Stimulated activated naive B cell treated with anti-CD40 and anti-IgM and Interleukin-4, amounts not matched to agents 10 μg/mL and 1 μg/mL and 100 μg/mL, for 72 hours (primary cell): ENCODE data around the gene RAB7A.
"Not testable (repeated sequence)": the region's sequence is repeated elsewhere in the genome, so short reads cannot be mapped to it uniquely, and the experiment has no call there.

ENCODE experiments used
- ATAC-seq, 2 donors: fragments of 150-1000 bp; cut with Tn5 transposase; replicated peaks; 2 replicates each; pipeline ENCODE4 v1.10.0; 2021; ENCODE audit warnings: moderate library complexity in 1 of 2
- DNase-seq: peaks from one replicate; pipeline ENCODE4 v3.0.0; 2021
- H3K27ac Mint-ChIP-seq: one replicate; pipeline ENCODE4 v1.8.0; 2022; ENCODE audit warnings: mild to moderate bottlenecking, mixed read lengths
- H3K27me3 Mint-ChIP-seq, 2 donors: one replicate each; pipeline ENCODE4 v1.8.0; 2022; ENCODE audit warnings: mixed read lengths in 2 of 2
- H3K36me3 Mint-ChIP-seq, 2 donors: one replicate each; pipeline ENCODE4 v1.8.0; 2022; ENCODE audit warnings: mixed read lengths in 2 of 2, mild to moderate bottlenecking in 1 of 2
- H3K4me1 Mint-ChIP-seq, 2 donors: one replicate each; pipeline ENCODE4 v1.8.0; 2022; ENCODE audit warnings: mixed read lengths in 2 of 2, mild to moderate bottlenecking in 1 of 2
- H3K4me3 Mint-ChIP-seq, 2 donors: one replicate each; pipeline ENCODE4 v1.8.0; 2022; ENCODE audit warnings: mild to moderate bottlenecking in 2 of 2, mixed read lengths in 2 of 2, moderate library complexity in 1 of 2
- H3K9me3 Mint-ChIP-seq, 2 donors: one replicate each; pipeline ENCODE4 v1.8.0; 2022; ENCODE audit warnings: mixed read lengths in 2 of 2, mild to moderate bottlenecking in 1 of 2

The RAB7A gene

DNA sequence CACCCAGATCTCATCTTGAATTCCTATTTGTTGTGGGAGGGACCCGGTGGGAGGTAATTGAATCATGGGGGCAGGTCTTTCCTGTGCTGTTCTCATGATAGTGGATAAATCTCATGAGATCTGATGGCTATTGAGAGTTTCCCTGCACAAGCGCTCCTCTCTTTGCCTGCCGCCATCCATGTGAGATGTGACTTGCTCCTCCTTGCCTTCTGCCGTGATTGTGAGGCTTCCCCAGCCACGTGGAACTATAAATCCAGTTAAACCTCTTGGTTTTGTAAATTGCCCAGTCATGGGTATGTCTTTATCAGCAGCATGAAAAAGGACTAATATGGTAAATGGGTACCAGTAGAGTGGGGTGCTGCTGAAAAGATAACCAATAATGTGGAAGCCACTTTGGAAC, 23.6 kb downstream of the RAB7A start:
- H3K9me3 Mint-ChIP-seq, DNase-seq, H3K4me3 Mint-ChIP-seq, ATAC-seq, H3K27me3 Mint-ChIP-seq, H3K27ac Mint-ChIP-seq: not testable (repeated sequence)
- Mint-ChIP-seq H3K4me1 (peaks cover 26 to 67% of the 10 kb centered on the region in 2 donors), H3K36me3 (peaks cover 22 to 55% of the 10 kb centered on the region in 2 donors)

DNA sequence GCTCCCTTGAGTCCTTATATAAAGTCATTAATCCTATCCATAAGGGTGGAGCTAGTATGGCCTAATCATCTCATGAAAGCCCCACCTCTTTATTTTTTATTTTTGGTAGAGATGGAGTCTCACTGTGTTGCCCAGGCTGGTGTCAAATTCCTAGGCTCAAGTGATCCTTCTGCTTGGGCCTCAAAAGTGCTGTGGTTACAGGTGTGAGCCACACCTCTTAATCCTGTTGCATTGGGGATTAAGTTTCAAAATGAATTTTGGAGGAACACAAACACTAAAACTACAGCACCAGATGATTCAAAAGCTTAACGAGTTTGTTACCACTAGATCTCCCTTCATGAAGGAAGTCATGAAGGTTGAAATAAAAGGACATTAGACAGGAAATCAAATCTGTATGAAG, 27.7 kb downstream of the RAB7A start:
- DNase-seq, result no peak
- Mint-ChIP-seq H3K27ac (no peak overlapping the region), H3K27me3 (no peaks in the 10 kb centered on the region), H3K36me3 (peaks cover 28 to 58% of the 10 kb centered on the region in 2 donors), H3K4me1 (peaks cover 26 to 71% of the 10 kb centered on the region in 2 donors), H3K9me3 (peaks cover 2 to 3% of the 10 kb centered on the region in 2 donors), H3K4me3 (no peak overlapping the region)
- no peak for ATAC-seq

- Mint-ChIP-seq H3K36me3 (peaks cover 22 to 38% of the 10 kb centered on the region in 2 donors), H3K4me1 (peaks cover 26 to 53% of the 10 kb centered on the region in 2 donors), H3K27me3 (no peaks in the 10 kb centered on the region)
Measured at GRCh38 chr3:128760042-128760441, 34.1 kb downstream of the RAB7A start.

GRCh38 chr3:128760881-128761280, 34.9 kb downstream of the RAB7A start:
- Mint-ChIP-seq H3K4me3 (no peak overlapping the region), H3K4me1 (peaks cover 31 to 57% of the 10 kb centered on the region in 2 donors), H3K27me3 (no peaks in the 10 kb centered on the region), H3K36me3 (peaks cover 25 to 41% of the 10 kb centered on the region in 2 donors), H3K27ac (no peak overlapping the region), H3K9me3 (peaks cover 0 to 2% of the 10 kb centered on the region in 2 donors)
- DNase-seq, result no peak
- no peak for ATAC-seq

More at GRCh38 chr3:128760042-128760441, 34.1 kb downstream of the RAB7A start:
- no peak for ATAC-seq
- no peak overlapping the region for H3K27ac Mint-ChIP-seq
- H3K4me3 Mint-ChIP-seq, result no peak overlapping the region
- DNase-seq, result no peak
- peaks cover 2 to 3% of the 10 kb centered on the region in 2 donors for H3K9me3 Mint-ChIP-seq

DNA sequence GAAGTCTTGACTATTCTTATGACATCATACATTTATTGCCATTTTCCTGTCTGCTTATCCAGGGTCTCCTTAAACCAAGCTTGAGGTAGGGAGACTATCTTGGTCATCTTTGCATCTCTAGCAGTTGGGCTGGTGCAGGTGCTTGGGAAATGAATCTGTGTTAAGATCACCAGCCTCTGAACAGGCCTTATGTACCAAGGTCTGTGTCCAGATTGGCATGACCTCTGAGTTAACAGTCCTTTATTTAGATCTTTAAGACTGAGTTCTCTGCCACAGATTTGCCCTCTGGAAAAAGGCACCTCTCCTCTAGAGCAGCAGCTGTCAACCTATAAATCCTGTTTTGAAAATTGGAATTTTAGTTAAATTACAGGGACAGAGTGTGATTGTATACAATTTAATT, 35.4 kb downstream of the RAB7A start:
- ATAC-seq, result no peak
- Mint-ChIP-seq H3K4me1 (peaks cover 34 to 59% of the 10 kb centered on the region in 2 donors), H3K4me3 (no peak overlapping the region), H3K27me3 (no peaks in the 10 kb centered on the region), H3K27ac (no peak overlapping the region), H3K9me3 (peaks cover 0 to 2% of the 10 kb centered on the region in 2 donors), H3K36me3 (peaks cover 26 to 43% of the 10 kb centered on the region in 2 donors)
- DNase-seq, result no peak

DNA sequence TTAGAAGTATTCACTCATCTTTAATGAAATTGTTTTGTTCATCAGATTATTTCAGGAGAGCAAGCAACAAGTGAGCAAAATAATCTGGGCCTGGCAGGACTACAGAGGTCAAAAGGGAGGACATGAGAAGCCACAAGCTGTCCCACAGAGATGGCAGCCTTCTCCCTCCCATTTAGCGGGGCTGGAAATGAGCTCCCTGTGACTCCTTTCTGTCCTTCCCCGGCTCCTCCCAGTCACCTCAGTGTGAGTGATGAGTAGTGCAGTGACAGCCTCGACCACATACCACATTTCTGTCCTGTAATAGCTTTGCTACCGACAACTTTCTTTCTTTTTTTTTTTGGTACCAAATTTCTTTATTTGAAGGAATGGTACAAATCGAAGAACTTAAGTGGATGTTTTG, 38.0 kb downstream of the RAB7A start:
- H3K27ac Mint-ChIP-seq, result peak overlapping the region; percentile 31
- no peaks in the 10 kb centered on the region for H3K27me3 Mint-ChIP-seq
- ATAC-seq, result no peak
- H3K4me1 Mint-ChIP-seq, result peaks cover 42 to 66% of the 10 kb centered on the region in 2 donors
- H3K36me3 Mint-ChIP-seq, result peaks cover 31 to 44% of the 10 kb centered on the region in 2 donors
- no peak for DNase-seq
- peaks cover 0 to 2% of the 10 kb centered on the region in 2 donors for H3K9me3 Mint-ChIP-seq
- no peak overlapping the region for H3K4me3 Mint-ChIP-seq

GRCh38 chr3:128764863-128765262, 38.9 kb downstream of the RAB7A start:
- Mint-ChIP-seq H3K4me1 (peaks cover 40 to 66% of the 10 kb centered on the region in 2 donors), H3K36me3 (peaks cover 30 to 40% of the 10 kb centered on the region in 2 donors), H3K9me3 (peaks cover 0 to 2% of the 10 kb centered on the region in 2 donors), H3K27me3 (no peaks in the 10 kb centered on the region), H3K27ac (no peak overlapping the region), H3K4me3 (no peak overlapping the region)
- DNase-seq, result no peak
- ATAC-seq, result no peak

- Mint-ChIP-seq H3K27me3 (no peaks in the 10 kb centered on the region), H3K9me3 (peaks cover 0 to 2% of the 10 kb centered on the region in 2 donors), H3K4me3 (no peak overlapping the region), H3K27ac (peak overlapping the region; percentile 74), H3K36me3 (peaks cover 33 to 43% of the 10 kb centered on the region in 2 donors), H3K4me1 (peaks cover 38 to 69% of the 10 kb centered on the region in 2 donors)
- no peak for DNase-seq
- no peak for ATAC-seq
Measured at GRCh38 chr3:128767094-128767750, 41.2 kb downstream of the RAB7A start.

DNA sequence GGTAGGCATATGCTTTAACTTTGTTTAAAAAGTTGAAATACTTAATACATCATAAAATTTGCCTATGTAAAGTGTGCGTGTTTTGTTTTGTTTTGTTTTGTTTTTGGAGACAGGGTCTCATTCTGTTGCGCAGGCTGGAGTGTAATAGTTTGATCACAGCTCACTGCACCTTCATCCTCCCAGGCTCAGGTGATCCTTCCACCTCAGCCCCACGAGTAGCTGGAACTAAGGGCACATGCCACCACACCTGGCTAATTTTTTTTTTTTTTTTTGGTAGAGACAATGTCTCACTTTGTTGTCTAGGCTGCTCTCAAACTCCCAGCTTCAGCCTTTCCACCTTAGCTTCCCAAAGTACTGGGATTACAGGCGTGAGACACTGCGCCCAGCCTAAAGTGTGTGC, 42.5 kb downstream of the RAB7A start:
- peaks cover 36 to 63% of the 10 kb centered on the region in 2 donors for H3K4me1 Mint-ChIP-seq
- peaks cover 37 to 48% of the 10 kb centered on the region in 2 donors for H3K36me3 Mint-ChIP-seq
- DNase-seq, result no peak
- no peak for ATAC-seq
- H3K4me3 Mint-ChIP-seq, result no peak overlapping the region
- peaks cover 0 to 2% of the 10 kb centered on the region in 2 donors for H3K9me3 Mint-ChIP-seq
- no peaks in the 10 kb centered on the region for H3K27me3 Mint-ChIP-seq
- H3K27ac Mint-ChIP-seq, result no peak overlapping the region

DNA sequence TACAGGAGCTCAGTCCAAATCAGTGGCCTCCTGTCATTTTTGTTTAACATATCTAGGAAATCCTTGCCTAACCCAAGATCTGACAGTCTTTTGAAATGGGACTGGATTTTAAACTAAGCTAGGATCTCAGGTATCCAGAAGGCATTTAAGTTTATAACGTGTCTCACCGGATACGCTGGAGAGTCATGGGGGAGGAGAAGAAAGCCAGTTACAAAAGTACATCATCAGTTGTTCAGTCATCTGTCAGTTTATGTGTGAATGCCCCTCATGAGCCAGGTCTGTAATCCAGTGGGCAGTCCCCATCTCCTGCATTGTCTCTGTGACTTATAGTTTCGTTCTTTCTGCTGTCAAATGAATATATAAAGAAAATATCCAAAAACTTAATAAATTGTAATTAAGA, 44.4 kb downstream of the RAB7A start:
- DNase-seq (no peak), ATAC-seq (no peak)
- Mint-ChIP-seq H3K9me3 (no peaks in the 10 kb centered on the region), H3K27ac (peak overlapping the region; percentile 20), H3K4me3 (no peak overlapping the region), H3K36me3 (peaks cover 30 to 42% of the 10 kb centered on the region in 2 donors), H3K4me1 (peaks cover 36 to 62% of the 10 kb centered on the region in 2 donors), H3K27me3 (no peaks in the 10 kb centered on the region)

- not testable (repeated sequence) for H3K4me3 Mint-ChIP-seq, H3K27ac Mint-ChIP-seq, ATAC-seq, H3K9me3 Mint-ChIP-seq, DNase-seq, H3K27me3 Mint-ChIP-seq
- Mint-ChIP-seq H3K36me3 (peaks cover 23 to 39% of the 10 kb centered on the region in 2 donors), H3K4me1 (peaks cover 32 to 60% of the 10 kb centered on the region in 2 donors)
Measured at GRCh38 chr3:128773189-128773588, 47.2 kb downstream of the RAB7A start.

DNA sequence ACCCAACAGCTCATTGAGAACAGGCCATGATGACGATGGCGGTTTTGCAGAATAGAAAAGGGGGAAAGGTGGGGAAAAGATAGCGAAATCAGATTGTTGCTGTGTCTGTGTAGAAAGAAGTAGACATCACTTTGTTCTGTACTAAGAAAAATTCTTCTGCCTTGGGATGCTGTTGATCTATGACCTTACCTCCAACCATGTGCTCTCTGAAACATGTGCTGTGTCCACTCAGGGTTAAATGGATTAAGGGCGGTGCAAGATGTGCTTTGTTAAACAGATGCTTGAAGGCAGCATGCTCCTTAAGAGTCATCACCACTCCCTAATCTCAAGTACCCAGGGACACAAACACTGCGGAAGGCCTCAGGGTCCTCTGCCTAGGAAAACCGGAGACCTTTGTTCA, 47.6 kb downstream of the RAB7A start:
- H3K4me3 Mint-ChIP-seq, DNase-seq, H3K27ac Mint-ChIP-seq, H3K27me3 Mint-ChIP-seq, H3K9me3 Mint-ChIP-seq, ATAC-seq: not testable (repeated sequence)
- peaks cover 23 to 39% of the 10 kb centered on the region in 2 donors for H3K36me3 Mint-ChIP-seq
- peaks cover 32 to 60% of the 10 kb centered on the region in 2 donors for H3K4me1 Mint-ChIP-seq

GRCh38 chr3:128775241-128775640, 49.3 kb downstream of the RAB7A start:
- peaks cover 38 to 60% of the 10 kb centered on the region in 2 donors for H3K4me1 Mint-ChIP-seq
- H3K27ac Mint-ChIP-seq, result no peak overlapping the region
- ATAC-seq, result no peak
- H3K4me3 Mint-ChIP-seq, result no peak overlapping the region
- no peaks in the 10 kb centered on the region for H3K27me3 Mint-ChIP-seq
- H3K36me3 Mint-ChIP-seq, result peaks cover 25 to 46% of the 10 kb centered on the region in 2 donors
- H3K9me3 Mint-ChIP-seq, result no peaks in the 10 kb centered on the region
- no peak for DNase-seq

GRCh38 chr3:128775906-128776542, 50.0 kb downstream of the RAB7A start:
- no peaks in the 10 kb centered on the region for H3K27me3 Mint-ChIP-seq
- no peak overlapping the region for H3K27ac Mint-ChIP-seq
- no peaks in the 10 kb centered on the region for H3K9me3 Mint-ChIP-seq
- H3K36me3 Mint-ChIP-seq, result peaks cover 25 to 48% of the 10 kb centered on the region in 2 donors
- no peak for ATAC-seq
- H3K4me1 Mint-ChIP-seq, result peaks cover 41 to 66% of the 10 kb centered on the region in 2 donors
- H3K4me3 Mint-ChIP-seq, result no peak overlapping the region
- no peak for DNase-seq
